ENCODE data around the gene CAPNS2.

DNA sequence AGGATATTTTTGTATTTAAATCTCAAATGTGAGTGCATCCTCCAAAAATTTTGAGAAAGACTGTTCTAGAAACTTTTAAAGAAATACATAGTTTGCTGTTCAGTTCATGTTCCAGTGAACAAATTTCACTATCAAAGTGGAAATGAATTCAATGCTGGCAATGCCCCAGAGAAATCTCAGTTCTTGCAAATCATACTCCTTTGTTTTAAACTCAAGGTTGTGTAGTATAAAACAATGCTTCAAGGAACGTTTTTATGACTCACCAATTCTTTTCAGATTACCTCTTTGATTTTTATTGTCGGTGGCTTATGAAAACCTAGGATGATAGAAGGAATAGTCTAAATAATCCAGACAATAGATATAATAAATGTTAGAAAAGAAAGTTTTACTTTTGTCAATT is 40.0 kb upstream of the CAPNS2 start:
- TF ChIP-seq, protein P1, sequence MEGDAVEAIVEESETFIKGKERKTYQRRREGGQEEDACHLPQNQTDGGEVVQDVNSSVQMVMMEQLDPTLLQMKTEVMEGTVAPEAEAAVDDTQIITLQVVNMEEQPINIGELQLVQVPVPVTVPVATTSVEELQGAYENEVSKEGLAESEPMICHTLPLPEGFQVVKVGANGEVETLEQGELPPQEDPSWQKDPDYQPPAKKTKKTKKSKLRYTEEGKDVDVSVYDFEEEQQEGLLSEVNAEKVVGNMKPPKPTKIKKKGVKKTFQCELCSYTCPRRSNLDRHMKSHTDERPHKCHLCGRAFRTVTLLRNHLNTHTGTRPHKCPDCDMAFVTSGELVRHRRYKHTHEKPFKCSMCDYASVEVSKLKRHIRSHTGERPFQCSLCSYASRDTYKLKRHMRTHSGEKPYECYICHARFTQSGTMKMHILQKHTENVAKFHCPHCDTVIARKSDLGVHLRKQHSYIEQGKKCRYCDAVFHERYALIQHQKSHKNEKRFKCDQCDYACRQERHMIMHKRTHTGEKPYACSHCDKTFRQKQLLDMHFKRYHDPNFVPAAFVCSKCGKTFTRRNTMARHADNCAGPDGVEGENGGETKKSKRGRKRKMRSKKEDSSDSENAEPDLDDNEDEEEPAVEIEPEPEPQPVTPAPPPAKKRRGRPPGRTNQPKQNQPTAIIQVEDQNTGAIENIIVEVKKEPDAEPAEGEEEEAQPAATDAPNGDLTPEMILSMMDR (IDR thresholded peaks at IDR 0.05) = no peak
- TF ChIP-seq EP300 (IDR thresholded peaks at IDR 0.05) (no peak), POLR2A (IDR thresholded peaks at IDR 0.05; ENCODE audit: low read depth) (no peak), POLR2AphosphoS5 (IDR thresholded peaks at IDR 0.05) (no peak)

Measured in esophagus muscularis mucosa (tissue), 4 donors.